ENCODE measurements around the gene SKP1.

SKP1 gene

GRCh38 chr5:134148986-134149539, 27.7 kb downstream of the SKP1 start:
- in situ Hi-C loops (cut with MboI; ENCODE audit: low sequenced_read_pairs, unreplicated experiment), result loop anchor here (5.0 kb wide), 1 partner anchor 107 kb away; no protein-coding TSS in a partner anchor
- no peak for TF ChIP-seq CTCF (IDR thresholded peaks at IDR 0.05; ENCODE audit: borderline replicate concordance, control extremely low read depth, extremely low read depth, insufficient read depth, missing control alignments)
- no peak for DNase-seq (ENCODE audit: low spot score)

- in situ Hi-C loops (cut with MboI; ENCODE audit: low sequenced_read_pairs, unreplicated experiment), result loop anchor here (5.0 kb wide), 1 partner anchor 106 kb away; no protein-coding TSS in a partner anchor
- no peak for TF ChIP-seq CTCF (IDR thresholded peaks at IDR 0.05; ENCODE audit: borderline replicate concordance, control extremely low read depth, extremely low read depth, insufficient read depth, missing control alignments)
- no peak for DNase-seq (ENCODE audit: low spot score)
These were observed 28.4 kb downstream of the SKP1 start for GRCh38 chr5:134148316-134148715.

DNA sequence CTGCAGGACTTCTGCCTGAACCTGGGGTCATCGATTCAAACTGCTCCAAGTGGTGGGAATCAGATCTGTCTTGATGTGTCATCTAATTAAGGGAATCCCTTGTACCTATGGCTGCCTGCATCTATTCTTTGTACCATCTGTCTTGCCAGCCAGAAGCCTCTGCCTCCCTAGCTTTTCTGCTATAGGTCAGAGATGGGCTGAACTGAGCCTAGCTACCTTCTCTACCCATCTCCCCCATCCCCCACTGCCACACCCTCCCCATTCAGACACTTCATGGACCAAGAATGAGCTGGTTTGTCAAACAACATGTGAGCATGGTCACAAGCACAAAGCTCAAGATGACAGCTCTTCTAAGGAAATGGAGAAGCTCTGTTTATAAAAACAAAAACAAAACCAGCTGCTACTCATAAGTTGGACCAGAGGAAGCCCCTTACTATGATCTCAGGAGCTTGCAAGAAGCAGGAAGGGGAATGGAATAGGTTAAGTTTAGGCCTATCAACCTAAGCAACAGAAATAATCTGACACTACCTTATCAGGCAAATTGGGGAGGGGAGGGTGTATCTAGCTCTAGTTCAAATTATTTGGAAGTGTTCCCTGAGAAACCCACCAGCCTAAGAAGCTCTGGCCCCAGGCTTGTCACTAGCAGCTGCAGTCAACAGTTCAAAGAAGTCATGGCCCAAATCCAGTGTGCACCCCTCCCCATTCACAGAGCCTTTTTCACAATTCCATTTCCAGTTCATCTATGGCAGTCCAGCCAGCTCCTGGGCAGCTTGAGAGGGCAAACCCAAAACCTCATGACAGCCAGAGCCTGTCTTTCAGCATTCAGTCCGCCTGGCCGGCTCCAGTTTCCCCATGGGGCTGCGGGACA, 29.9 kb downstream of the SKP1 start:
- no peak for TF ChIP-seq CTCF (IDR thresholded peaks at IDR 0.05; ENCODE audit: borderline replicate concordance, control extremely low read depth, extremely low read depth, insufficient read depth, missing control alignments)
- no peak for DNase-seq (ENCODE audit: low spot score)
- in situ Hi-C loops (cut with MboI; ENCODE audit: low sequenced_read_pairs, unreplicated experiment), result loop anchor here (5.0 kb wide), 1 partner anchor 105 kb away; no protein-coding TSS in a partner anchor

DNA sequence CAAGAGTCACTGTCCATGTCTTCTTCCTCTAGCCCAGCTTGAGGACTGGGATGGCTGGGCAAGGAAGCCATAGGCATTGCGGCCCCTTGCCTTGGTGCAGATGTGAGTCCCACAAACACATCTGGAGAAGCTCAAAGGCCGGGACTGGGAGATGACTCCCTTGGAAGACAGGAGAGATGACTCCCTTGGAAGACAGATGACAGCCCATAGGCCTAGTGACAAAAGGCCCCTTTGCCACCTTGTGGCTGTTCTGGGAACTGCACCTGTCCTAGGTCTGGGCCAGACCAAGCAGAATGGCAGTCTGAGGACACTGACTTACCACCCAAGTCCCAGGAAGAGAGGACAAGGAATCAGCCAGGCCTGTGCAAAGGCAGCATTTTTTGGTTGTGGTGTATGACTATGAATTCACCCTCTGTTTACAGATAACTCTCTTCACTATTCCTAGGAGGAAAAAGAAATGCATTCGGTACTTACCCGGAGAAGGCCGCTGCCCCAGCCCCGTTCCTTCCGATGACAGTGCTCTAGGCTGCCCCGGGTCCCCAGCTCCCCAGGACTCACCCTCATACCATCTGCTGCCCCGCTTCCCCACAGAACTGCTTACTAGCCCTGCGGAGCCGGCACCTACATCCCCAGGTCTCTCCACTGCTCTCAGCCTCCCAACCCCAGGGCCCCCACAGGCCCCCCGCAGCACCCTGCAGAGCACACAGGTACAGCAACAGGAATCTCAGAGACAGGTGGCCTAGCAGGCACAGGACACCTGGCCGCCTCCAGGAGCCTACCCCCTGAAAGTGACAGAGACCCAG, 30.8 kb downstream of the SKP1 start:
- in situ Hi-C loops (cut with MboI; ENCODE audit: low sequenced_read_pairs, unreplicated experiment), result loop anchor here (5.0 kb wide), 1 partner anchor 104 kb away; no protein-coding TSS in a partner anchor
- TF ChIP-seq CTCF (IDR thresholded peaks at IDR 0.05; ENCODE audit: borderline replicate concordance, control extremely low read depth, extremely low read depth, insufficient read depth, missing control alignments), result peak; percentile 89
- peak; percentile 81 for DNase-seq (ENCODE audit: low spot score)

DNA sequence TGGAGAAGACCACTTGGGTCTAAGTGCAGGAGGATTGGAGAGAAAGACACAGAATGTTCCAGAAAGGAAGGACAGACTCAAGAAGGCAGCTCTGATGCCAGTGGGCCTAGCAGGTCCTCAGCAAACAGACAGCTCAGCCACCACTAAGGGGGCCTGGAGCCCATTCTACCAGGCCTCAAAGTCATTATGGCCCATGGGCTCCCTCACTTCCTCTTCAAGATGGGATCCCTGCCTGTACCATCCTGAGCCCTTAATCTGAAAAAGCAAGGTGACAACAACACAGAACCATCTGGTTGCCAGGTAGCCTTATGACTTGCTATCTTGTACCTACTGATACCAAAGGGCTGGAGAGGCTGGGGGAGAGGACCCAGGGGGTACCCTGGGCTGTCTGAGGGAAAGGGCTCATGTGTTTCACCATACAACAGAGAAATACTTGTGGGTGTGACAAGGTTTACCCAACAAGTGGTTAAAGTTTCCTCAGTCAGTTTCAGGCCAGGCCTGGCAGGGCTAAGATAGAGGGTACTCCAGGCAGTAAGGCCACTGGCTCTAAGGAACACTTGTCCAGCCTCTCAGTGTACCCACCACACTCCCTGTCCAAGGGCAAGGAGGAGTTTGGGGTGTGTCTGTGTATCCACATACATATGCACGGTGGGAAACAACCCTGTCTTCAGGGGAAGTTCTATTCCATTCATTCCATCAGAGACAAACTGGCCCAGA, 31.6 kb downstream of the SKP1 start:
- no peak for TF ChIP-seq CTCF (IDR thresholded peaks at IDR 0.05; ENCODE audit: borderline replicate concordance, control extremely low read depth, extremely low read depth, insufficient read depth, missing control alignments)
- DNase-seq (ENCODE audit: low spot score), result no peak
- in situ Hi-C loops (cut with MboI; ENCODE audit: low sequenced_read_pairs, unreplicated experiment), result loop anchor here (5.0 kb wide), 1 partner anchor 103 kb away; no protein-coding TSS in a partner anchor

All from GM13976 (cell line).